ENCODE measurements around the gene NKPD1. TPM values are rescaled to one million over a fixed set of nuclear protein-coding genes. Genes with fewer than 3 reads are reported as not detected.

NKPD1 gene
- total and polyA plus RNA-seq, 4 donors, result not detected

- H3K27me3 ChIP-seq (ENCODE audit: control insufficient read depth in 4 of 4, insufficient read depth in 4 of 4, low read length in 3 of 4), result peaks cover 0 to 8% (median 6%) of the 10 kb centered on the region in 4 donors
These were observed 6.5 kb downstream of the NKPD1 start for GRCh38 chr19:45154064-45154827.

GRCh38 chr19:45153339-45154063, 7.3 kb downstream of the NKPD1 start:
- DNase-seq (ENCODE audit: low spot score), result no peak
- Histone ChIP-seq H3K9me3 (ENCODE audit: control insufficient read depth in 4 of 4, low read length in 3 of 4) (no peaks in the 10 kb centered on the region), H3K4me1 (ENCODE audit: control insufficient read depth in 4 of 4, insufficient read depth in 4 of 4, low read length in 3 of 4) (peaks cover 3 to 24% (median 19%) of the 10 kb centered on the region in 4 donors), H3K27ac (ENCODE audit: low read depth in 1 of 2, low read length in 2 of 2) (no peak overlapping the region), H3K27me3 (ENCODE audit: control insufficient read depth in 4 of 4, insufficient read depth in 4 of 4, low read length in 3 of 4) (peaks cover 0 to 8% (median 6%) of the 10 kb centered on the region in 4 donors), H3K9ac (ENCODE audit: low read depth in 1 of 2, low read length in 2 of 2) (no peak overlapping the region), H3K36me3 (ENCODE audit: control insufficient read depth in 4 of 4, insufficient read depth in 3 of 4, low read depth in 1 of 4, low read length in 3 of 4) (no peaks in the 10 kb centered on the region), H3K4me3 (ENCODE audit: low read depth in 1 of 3, low read length in 3 of 3) (peak overlapping the region in 1 of 3 donors; percentile 23)
- no peak for TF ChIP-seq FOXA2 (IDR thresholded peaks at IDR 0.05)
- no peak for TF ChIP-seq EGR1 (IDR thresholded peaks at IDR 0.05; ENCODE audit: low read depth in 2 of 2)
- no peak for TF ChIP-seq HNF4G (IDR thresholded peaks at IDR 0.05)
- no peak for TF ChIP-seq MAX (IDR thresholded peaks at IDR 0.05)
- no peak for TF ChIP-seq GABPA (IDR thresholded peaks at IDR 0.05 in 1 of 2, conservative IDR thresholded peaks at IDR 0.05 in 1 of 2)
- TF ChIP-seq TAF1 (conservative IDR thresholded peaks at IDR 0.05), result no peak
- TF ChIP-seq JUND (IDR thresholded peaks at IDR 0.05), result no peak
- 3% methylated on average over 69 of the region's 69 CpGs for WGBS

More at GRCh38 chr19:45154064-45154827, 6.5 kb downstream of the NKPD1 start:
- no peak for DNase-seq (ENCODE audit: low spot score)
- Histone ChIP-seq H3K4me3 (ENCODE audit: low read depth in 1 of 3, low read length in 3 of 3) (no peak overlapping the region), H3K4me1 (ENCODE audit: control insufficient read depth in 4 of 4, insufficient read depth in 4 of 4, low read length in 3 of 4) (peaks cover 3 to 24% (median 19%) of the 10 kb centered on the region in 4 donors), H3K27ac (ENCODE audit: low read depth in 1 of 2, low read length in 2 of 2) (no peak overlapping the region), H3K9me3 (ENCODE audit: control insufficient read depth in 4 of 4, low read length in 3 of 4) (no peaks in the 10 kb centered on the region), H3K9ac (ENCODE audit: low read depth in 1 of 2, low read length in 2 of 2) (no peak overlapping the region), H3K36me3 (ENCODE audit: control insufficient read depth in 4 of 4, insufficient read depth in 3 of 4, low read depth in 1 of 4, low read length in 3 of 4) (no peaks in the 10 kb centered on the region)
- 35% methylated on average over 19 of the region's 19 CpGs for WGBS
- TF ChIP-seq HNF4A (conservative IDR thresholded peaks at IDR 0.05) (no peak), NR2F2 (IDR thresholded peaks at IDR 0.05) (peak; percentile 29)

- Histone ChIP-seq H3K27me3 (ENCODE audit: control insufficient read depth in 4 of 4, insufficient read depth in 4 of 4, low read length in 3 of 4) (peaks cover 0 to 8% (median 6%) of the 10 kb centered on the region in 4 donors), H3K9ac (ENCODE audit: low read depth in 1 of 2, low read length in 2 of 2) (no peak overlapping the region), H3K27ac (ENCODE audit: low read depth in 1 of 2, low read length in 2 of 2) (no peak overlapping the region), H3K4me3 (ENCODE audit: low read depth in 1 of 3, low read length in 3 of 3) (peak overlapping the region in 1 of 3 donors; percentile 23), H3K9me3 (ENCODE audit: control insufficient read depth in 4 of 4, low read length in 3 of 4) (no peaks in the 10 kb centered on the region), H3K36me3 (ENCODE audit: control insufficient read depth in 4 of 4, insufficient read depth in 3 of 4, low read depth in 1 of 4, low read length in 3 of 4) (no peaks in the 10 kb centered on the region), H3K4me1 (ENCODE audit: control insufficient read depth in 4 of 4, insufficient read depth in 4 of 4, low read length in 3 of 4) (peaks cover 3 to 24% (median 19%) of the 10 kb centered on the region in 4 donors)
- no peak for DNase-seq (ENCODE audit: low spot score)
- TF ChIP-seq TAF1 (conservative IDR thresholded peaks at IDR 0.05), result no peak
- no peak for TF ChIP-seq JUND (IDR thresholded peaks at IDR 0.05)
- 8% methylated on average over 91 of the region's 91 CpGs for WGBS
These were observed 8.1 kb downstream of the NKPD1 start for GRCh38 chr19:45152504-45153338.
